Right lobe of liver (tissue), 4 donors: ENCODE data around the gene SH3BP4.

ENCODE experiments used
- CTCF ChIP-seq, 4 donors: fragments of 200-600 bp in 3 of 4; fragments of 450-650 bp in 1 of 4; IDR thresholded peaks; one replicate each; pipeline versions ENCODE4 v1.5.1 to v1.8.0; 2016 to 2022; ENCODE audit warnings: antibody characterized with exemption in 4 of 4, mild to moderate bottlenecking in 2 of 4
- POLR2A ChIP-seq: fragments of 450-650 bp; IDR thresholded peaks from one replicate; pipeline ENCODE4 v1.6.1; 2017; ENCODE audit warnings: antibody characterized with exemption, mild to moderate bottlenecking
- donor health status: DM: no; HTN: no; CAD: no.
- donor health status: DM: no; HTN: no; CAD: no.
- donor health status: DM: no; HTN: yes; CAD: no.

- no peak for TF ChIP-seq CTCF (IDR thresholded peaks at IDR 0.05)
- no peak for TF ChIP-seq POLR2A
Measured at GRCh38 chr2:234971496-234971895, 19.7 kb downstream of the SH3BP4 start.
